ENCODE data around the gene CTTNBP2.

The CTTNBP2 gene

GRCh38 chr7:117674617-117675016 is 198.6 kb downstream of the CTTNBP2 start:
- Histone ChIP-seq H3K27me3 (ENCODE audit: insufficient read depth, poor library complexity, severe bottlenecking) (peaks cover 2% of the 10 kb centered on the region), H3K27ac (replicated peaks) (no peak overlapping the region), H3K4me3 (replicated peaks; ENCODE audit: insufficient read depth, low read length) (no peak overlapping the region)
- TF ChIP-seq POLR2AphosphoS5 (IDR thresholded peaks at IDR 0.05; ENCODE audit: low read depth) (no peak), SPI1 (IDR thresholded peaks at IDR 0.05; ENCODE audit: borderline replicate concordance, low read depth) (no peak), REST (IDR thresholded peaks at IDR 0.05; ENCODE audit: insufficient replicate concordance, low read depth) (no peak), GABPA (IDR thresholded peaks at IDR 0.05; ENCODE audit: low read depth) (no peak)
- TF ChIP-seq, protein P1, sequence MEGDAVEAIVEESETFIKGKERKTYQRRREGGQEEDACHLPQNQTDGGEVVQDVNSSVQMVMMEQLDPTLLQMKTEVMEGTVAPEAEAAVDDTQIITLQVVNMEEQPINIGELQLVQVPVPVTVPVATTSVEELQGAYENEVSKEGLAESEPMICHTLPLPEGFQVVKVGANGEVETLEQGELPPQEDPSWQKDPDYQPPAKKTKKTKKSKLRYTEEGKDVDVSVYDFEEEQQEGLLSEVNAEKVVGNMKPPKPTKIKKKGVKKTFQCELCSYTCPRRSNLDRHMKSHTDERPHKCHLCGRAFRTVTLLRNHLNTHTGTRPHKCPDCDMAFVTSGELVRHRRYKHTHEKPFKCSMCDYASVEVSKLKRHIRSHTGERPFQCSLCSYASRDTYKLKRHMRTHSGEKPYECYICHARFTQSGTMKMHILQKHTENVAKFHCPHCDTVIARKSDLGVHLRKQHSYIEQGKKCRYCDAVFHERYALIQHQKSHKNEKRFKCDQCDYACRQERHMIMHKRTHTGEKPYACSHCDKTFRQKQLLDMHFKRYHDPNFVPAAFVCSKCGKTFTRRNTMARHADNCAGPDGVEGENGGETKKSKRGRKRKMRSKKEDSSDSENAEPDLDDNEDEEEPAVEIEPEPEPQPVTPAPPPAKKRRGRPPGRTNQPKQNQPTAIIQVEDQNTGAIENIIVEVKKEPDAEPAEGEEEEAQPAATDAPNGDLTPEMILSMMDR (IDR thresholded peaks at IDR 0.05; ENCODE audit: insufficient read depth, low read length) = no peak
- no peak for DNase-seq (ENCODE audit: low read depth in 1 of 2, low spot score in 1 of 2)

DNA sequence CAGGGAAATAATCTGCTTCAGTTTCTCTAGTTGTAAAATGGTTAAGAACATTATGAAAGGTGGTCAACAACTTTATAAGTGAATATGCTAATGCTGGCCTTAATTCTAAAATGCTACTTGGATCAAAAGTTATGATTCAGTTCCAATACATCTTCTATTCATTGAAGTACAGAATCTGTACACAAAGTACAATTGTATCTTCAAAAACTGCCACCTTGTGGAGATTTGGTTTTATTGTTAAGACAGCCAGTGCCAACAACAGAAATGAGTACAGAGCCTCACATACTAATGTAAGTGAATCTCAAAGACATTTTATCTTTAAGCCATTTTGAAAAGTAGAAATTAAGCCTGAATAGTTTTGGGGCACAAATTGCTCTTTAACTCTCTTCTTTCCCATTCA is 199.4 kb downstream of the CTTNBP2 start:
- DNase-seq (ENCODE audit: low read depth in 1 of 2, low spot score in 1 of 2) = no peak
- Histone ChIP-seq H3K27ac (replicated peaks) (no peak overlapping the region), H3K4me3 (replicated peaks; ENCODE audit: insufficient read depth, low read length) (no peak overlapping the region)

DNA sequence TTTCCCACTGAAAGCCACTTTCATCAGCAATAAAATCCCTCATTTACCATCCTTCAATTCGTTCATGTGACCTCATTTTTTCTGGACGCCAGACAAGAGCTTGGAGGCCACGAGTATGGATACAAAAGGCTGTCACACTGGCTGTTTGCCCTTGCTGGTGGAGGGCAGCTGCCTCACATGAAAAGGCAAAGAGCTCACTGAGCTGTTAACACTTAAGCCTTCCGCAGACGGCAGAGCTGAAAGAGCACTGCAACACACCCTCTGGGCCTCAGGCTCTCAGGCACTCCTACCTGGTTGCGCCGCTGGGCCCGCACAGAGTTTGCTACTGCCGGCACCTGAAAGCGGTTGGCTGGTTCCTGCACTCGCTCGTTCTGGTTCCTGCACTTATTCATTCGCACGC is 199.9 kb downstream of the CTTNBP2 start:
- Histone ChIP-seq H3K27me3 (ENCODE audit: insufficient read depth, poor library complexity, severe bottlenecking) (no peaks in the 10 kb centered on the region), H3K27ac (replicated peaks) (no peak overlapping the region), H3K4me3 (replicated peaks; ENCODE audit: insufficient read depth, low read length) (no peak overlapping the region)
- TF ChIP-seq SPI1 (IDR thresholded peaks at IDR 0.05; ENCODE audit: borderline replicate concordance, low read depth) (no peak), POLR2AphosphoS5 (IDR thresholded peaks at IDR 0.05; ENCODE audit: low read depth) (no peak), GABPA (IDR thresholded peaks at IDR 0.05; ENCODE audit: low read depth) (no peak), REST (IDR thresholded peaks at IDR 0.05; ENCODE audit: insufficient replicate concordance, low read depth) (no peak)
- TF ChIP-seq, protein P1 (IDR thresholded peaks at IDR 0.05; ENCODE audit: insufficient read depth, low read length) = no peak
- DNase-seq (ENCODE audit: low read depth in 1 of 2, low spot score in 1 of 2) = no peak

More for the DNA sequence above, 199.4 kb downstream of the CTTNBP2 start:
- TF ChIP-seq SPI1 (IDR thresholded peaks at IDR 0.05; ENCODE audit: borderline replicate concordance, low read depth) = no peak
- TF ChIP-seq, protein P1 (IDR thresholded peaks at IDR 0.05; ENCODE audit: insufficient read depth, low read length) = no peak
- TF ChIP-seq GABPA (IDR thresholded peaks at IDR 0.05; ENCODE audit: low read depth) = no peak
- TF ChIP-seq REST (IDR thresholded peaks at IDR 0.05; ENCODE audit: insufficient replicate concordance, low read depth) = no peak
- no peak for TF ChIP-seq POLR2AphosphoS5 (IDR thresholded peaks at IDR 0.05; ENCODE audit: low read depth)
- no peaks in the 10 kb centered on the region for H3K27me3 ChIP-seq (ENCODE audit: insufficient read depth, poor library complexity, severe bottlenecking)
